Measurements from ENCODE around the gene DLX3.

The DLX3 gene

DNA sequence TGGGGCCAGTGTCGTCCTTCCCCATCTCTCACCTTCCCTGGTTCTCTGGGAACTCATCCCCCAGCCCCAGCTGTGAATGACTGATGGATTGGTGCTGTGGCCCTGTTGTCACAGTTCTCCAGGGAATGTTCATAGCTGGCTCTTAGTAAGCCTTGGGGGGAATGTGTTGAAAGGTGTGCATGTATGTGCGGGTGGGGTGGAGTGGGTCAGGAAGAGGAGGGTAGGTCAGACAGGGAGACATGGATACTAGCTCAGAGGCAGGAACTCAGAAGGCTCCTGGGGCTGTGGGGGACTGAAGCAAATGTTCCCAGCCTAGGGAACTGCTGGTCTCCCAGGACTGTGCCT is 21.8 kb downstream of the DLX3 start:
- TF ChIP-seq NFIC (IDR thresholded peaks at IDR 0.05) (no peak), TAF1 (IDR thresholded peaks at IDR 0.05; ENCODE audit: low read depth) (no peak), ZBTB7A (IDR thresholded peaks at IDR 0.05; ENCODE audit: low read depth) (no peak), YY1 (IDR thresholded peaks at IDR 0.05; ENCODE audit: low read depth) (no peak), TCF12 (IDR thresholded peaks at IDR 0.05; ENCODE audit: low read depth) (no peak), RAD21 (IDR thresholded peaks at IDR 0.05; ENCODE audit: low read depth) (no peak), TEAD4 (IDR thresholded peaks at IDR 0.05) (no peak), FOXM1 (IDR thresholded peaks at IDR 0.05; ENCODE audit: borderline replicate concordance, low read depth) (no peak), CEBPB (IDR thresholded peaks at IDR 0.05) (no peak), EGR1 (IDR thresholded peaks at IDR 0.05) (no peak), CREB1 (IDR thresholded peaks at IDR 0.05; ENCODE audit: low read depth) (no peak), REST (IDR thresholded peaks at IDR 0.05; ENCODE audit: low read depth) (no peak), MAX (IDR thresholded peaks at IDR 0.05) (no peak), EP300 (IDR thresholded peaks at IDR 0.05; ENCODE audit: borderline replicate concordance) (no peak)
- TF ChIP-seq, protein P1, sequence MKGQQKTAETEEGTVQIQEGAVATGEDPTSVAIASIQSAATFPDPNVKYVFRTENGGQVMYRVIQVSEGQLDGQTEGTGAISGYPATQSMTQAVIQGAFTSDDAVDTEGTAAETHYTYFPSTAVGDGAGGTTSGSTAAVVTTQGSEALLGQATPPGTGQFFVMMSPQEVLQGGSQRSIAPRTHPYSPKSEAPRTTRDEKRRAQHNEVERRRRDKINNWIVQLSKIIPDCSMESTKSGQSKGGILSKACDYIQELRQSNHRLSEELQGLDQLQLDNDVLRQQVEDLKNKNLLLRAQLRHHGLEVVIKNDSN (IDR thresholded peaks at IDR 0.05) = no peak

- no peak for TF ChIP-seq RAD21 (IDR thresholded peaks at IDR 0.05; ENCODE audit: low read depth)
- TF ChIP-seq EP300 (IDR thresholded peaks at IDR 0.05; ENCODE audit: borderline replicate concordance) = no peak
- TF ChIP-seq YY1 (IDR thresholded peaks at IDR 0.05; ENCODE audit: low read depth) = no peak
- no peak for TF ChIP-seq CEBPB (IDR thresholded peaks at IDR 0.05)
- no peak for TF ChIP-seq TCF12 (IDR thresholded peaks at IDR 0.05; ENCODE audit: low read depth)
- no peak for TF ChIP-seq REST (IDR thresholded peaks at IDR 0.05; ENCODE audit: low read depth)
- TF ChIP-seq, protein P1 (IDR thresholded peaks at IDR 0.05) = no peak
- no peak for TF ChIP-seq MAX (IDR thresholded peaks at IDR 0.05)
- TF ChIP-seq EGR1 (IDR thresholded peaks at IDR 0.05) = no peak
- TF ChIP-seq TAF1 (IDR thresholded peaks at IDR 0.05; ENCODE audit: low read depth) = no peak
- no peak for TF ChIP-seq ZBTB7A (IDR thresholded peaks at IDR 0.05; ENCODE audit: low read depth)
- no peak for TF ChIP-seq CREB1 (IDR thresholded peaks at IDR 0.05; ENCODE audit: low read depth)
- no peak for TF ChIP-seq NFIC (IDR thresholded peaks at IDR 0.05)
- no peak for TF ChIP-seq FOXM1 (IDR thresholded peaks at IDR 0.05; ENCODE audit: borderline replicate concordance, low read depth)
- no peak for TF ChIP-seq TEAD4 (IDR thresholded peaks at IDR 0.05)
Observed at GRCh38 chr17:49972486-49973270, 22.3 kb downstream of the DLX3 start.

DNA sequence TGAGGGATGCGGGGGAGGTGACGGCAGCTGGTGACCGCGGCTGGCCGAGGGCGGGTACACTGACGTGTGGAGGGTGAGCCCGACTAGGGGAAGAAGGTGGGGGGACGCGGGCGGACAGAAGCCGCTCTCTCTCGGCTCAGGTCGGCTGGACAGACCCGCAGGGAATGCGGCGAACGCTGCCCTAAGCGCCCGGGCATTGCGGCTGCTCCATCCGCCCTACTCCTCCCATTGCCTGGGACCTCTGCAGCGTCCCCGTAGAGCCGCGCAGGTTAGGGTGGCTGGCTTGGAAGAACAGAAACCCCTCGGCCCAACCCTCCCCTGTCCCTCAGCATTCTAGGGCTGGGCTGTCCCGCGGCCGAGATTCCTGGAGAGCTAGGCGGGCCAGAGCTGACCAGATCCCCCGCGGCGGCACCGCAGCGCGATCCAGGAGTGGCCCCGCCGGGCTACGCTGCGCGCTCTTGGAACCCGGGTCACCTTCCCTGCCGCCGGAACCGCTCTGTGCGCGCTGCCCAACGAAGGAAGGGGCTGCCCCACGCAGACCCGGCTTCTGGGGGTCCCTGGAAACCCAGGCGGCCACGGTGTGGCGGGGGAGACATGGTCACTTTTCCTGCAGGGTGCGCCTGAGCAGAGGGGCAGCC is 23.1 kb downstream of the DLX3 start:
- TF ChIP-seq REST (IDR thresholded peaks at IDR 0.05; ENCODE audit: low read depth) (no peak), TEAD4 (IDR thresholded peaks at IDR 0.05) (peak; percentile 13; the same call in 1 of the 2 replicates), ZBTB7A (IDR thresholded peaks at IDR 0.05; ENCODE audit: low read depth) (peak; percentile 38; the same call in 1 of the 2 replicates), MAX (IDR thresholded peaks at IDR 0.05) (no peak)

Measured in Ishikawa (cell line).